ENCODE measurements around the gene IGSF21.

DNA sequence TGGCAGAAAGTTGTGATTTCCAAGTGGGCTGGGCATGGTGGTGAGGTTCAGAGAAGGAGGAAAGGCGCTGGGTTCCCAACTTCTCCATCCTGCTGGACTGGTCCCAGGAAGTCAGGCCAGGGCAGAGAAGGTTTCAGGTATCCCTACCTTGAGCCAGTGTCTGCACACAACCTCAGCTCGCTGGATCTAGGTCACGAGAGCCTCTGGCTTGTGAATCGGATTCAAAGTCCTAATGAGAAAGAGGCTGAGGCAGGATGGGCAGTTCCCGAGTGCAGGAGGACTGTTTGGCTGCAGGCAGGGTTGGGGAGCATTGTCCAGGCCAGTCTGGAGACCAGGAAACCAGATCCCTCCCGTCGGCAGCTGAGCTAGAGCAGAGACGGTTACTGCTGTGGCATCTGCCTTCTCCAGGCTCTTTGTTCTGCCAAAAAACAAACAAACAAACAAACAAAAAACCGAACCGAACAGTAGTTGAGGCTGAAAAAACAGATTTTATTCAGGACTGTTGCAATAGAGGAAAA, 19.5 kb upstream of the IGSF21 start:
- TF ChIP-seq, protein P1, sequence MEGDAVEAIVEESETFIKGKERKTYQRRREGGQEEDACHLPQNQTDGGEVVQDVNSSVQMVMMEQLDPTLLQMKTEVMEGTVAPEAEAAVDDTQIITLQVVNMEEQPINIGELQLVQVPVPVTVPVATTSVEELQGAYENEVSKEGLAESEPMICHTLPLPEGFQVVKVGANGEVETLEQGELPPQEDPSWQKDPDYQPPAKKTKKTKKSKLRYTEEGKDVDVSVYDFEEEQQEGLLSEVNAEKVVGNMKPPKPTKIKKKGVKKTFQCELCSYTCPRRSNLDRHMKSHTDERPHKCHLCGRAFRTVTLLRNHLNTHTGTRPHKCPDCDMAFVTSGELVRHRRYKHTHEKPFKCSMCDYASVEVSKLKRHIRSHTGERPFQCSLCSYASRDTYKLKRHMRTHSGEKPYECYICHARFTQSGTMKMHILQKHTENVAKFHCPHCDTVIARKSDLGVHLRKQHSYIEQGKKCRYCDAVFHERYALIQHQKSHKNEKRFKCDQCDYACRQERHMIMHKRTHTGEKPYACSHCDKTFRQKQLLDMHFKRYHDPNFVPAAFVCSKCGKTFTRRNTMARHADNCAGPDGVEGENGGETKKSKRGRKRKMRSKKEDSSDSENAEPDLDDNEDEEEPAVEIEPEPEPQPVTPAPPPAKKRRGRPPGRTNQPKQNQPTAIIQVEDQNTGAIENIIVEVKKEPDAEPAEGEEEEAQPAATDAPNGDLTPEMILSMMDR (IDR thresholded peaks at IDR 0.05), result no peak
- no peak for TF ChIP-seq POLR2A (IDR thresholded peaks at IDR 0.05)
